HG03064 (cell line): Measurements from ENCODE around the gene SLC19A2.

ENCODE experiments used
- ATAC-seq: cut with Tn5 transposase; IDR thresholded peaks from one replicate; pipeline ENCODE4 v1.9.1; 2021; ENCODE audit warnings: low read depth; ENCODE audit not compliant: unreplicated experiment

Gene SLC19A2

GRCh38 chr1:169414952-169415351 lies 70.8 kb downstream of the SLC19A2 start:
- no peak for ATAC-seq
